ENCODE results near the gene EYA2. TPM values are rescaled to one million over a fixed set of nuclear protein-coding genes. Genes with fewer than 3 reads are reported as not detected.

Gene EYA2
- total RNA-seq, 2 experiments from 2014 or later, result not detected

DNA sequence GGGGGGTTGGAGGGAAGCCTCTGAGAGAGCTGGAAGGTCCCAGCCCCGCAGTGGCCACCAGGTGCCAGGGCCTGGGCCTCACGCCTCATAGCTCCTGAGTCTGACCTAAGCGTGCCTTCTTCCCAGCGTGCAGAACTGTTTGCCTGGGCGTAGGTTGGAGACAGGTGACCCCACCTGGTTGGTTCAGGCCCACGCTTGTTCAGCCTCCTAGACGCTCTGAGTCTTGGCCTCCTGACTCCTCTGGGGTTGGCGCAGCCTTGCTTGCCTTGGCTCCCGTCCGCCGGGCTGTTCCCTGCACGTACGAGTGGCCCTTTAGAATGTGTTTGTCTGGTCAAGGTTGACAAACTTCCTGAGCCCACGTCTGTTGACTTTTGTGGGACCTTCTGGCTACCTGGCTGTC lies 70.8 kb downstream of the EYA2 start:
- Mint-ChIP-seq H3K4me3 (no peak overlapping the region), H3K27ac (no peak overlapping the region), H3K36me3 (no peaks in the 10 kb centered on the region), H3K4me1 (no peaks in the 10 kb centered on the region), H3K27me3 (peaks cover 11% of the 10 kb centered on the region), H3K9me3 (no peaks in the 10 kb centered on the region)
- DNase-seq, result no peak

DNA sequence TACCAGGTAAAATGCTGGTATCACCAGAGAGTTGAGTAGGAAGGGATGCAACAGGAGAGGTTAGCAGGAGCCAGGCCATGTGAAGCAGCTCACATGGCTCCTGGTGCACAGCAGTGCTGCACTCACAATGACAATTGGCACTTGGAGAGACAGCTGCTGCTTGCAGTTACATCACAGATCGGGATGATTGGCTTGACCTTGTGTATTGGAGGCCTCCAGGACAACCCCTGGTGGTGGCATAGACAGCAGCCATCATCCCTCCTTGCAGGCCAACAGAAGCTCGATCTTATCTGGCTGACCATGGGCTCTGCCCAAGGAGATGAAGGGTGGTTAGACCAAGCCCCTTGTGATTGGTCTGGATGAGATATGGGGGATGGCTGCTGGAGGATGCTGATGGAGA lies 73.0 kb downstream of the EYA2 start:
- Mint-ChIP-seq H3K27me3 (peaks cover 27% of the 10 kb centered on the region), H3K4me1 (no peaks in the 10 kb centered on the region), H3K27ac (no peak overlapping the region), H3K36me3 (no peaks in the 10 kb centered on the region), H3K4me3 (no peak overlapping the region), H3K9me3 (no peaks in the 10 kb centered on the region)
- DNase-seq, result no peak

DNA sequence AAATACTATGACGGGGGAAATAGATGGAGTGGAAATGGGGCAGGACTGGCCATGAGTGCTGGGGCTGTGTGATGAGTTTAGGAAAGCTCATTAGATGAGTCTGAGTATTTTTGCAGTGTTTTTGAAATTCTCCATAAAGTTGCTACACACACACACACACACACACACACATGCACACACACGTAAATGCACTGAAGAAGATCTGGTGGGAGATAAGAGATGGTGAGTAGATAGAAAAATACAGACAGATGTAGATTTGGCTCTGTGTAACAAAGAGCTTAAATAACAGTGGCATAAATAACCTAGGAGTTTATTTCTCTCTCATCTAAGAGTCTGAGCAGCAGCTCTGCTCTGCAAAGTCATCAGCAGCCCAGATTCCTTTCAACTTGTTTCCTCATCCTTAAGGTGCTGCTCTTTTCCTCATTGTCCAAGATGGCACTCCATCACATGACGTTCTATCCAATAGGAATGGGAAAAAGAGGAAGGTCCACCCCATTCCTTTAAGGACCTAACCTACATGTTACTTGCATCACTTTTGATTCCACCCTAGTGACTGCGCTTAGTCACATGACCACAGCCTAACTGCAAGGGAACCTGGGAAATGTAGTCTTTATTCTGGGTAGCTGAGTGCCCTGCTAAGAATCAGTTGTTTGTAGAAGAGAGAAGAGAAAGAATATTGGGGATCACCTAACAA lies 76.4 kb downstream of the EYA2 start:
- Mint-ChIP-seq H3K4me1 (no peaks in the 10 kb centered on the region), H3K9me3 (no peaks in the 10 kb centered on the region), H3K36me3 (no peaks in the 10 kb centered on the region), H3K27me3 (peaks cover 31% of the 10 kb centered on the region), H3K27ac (no peak overlapping the region), H3K4me3 (no peak overlapping the region)
- DNase-seq, result no peak

DNA sequence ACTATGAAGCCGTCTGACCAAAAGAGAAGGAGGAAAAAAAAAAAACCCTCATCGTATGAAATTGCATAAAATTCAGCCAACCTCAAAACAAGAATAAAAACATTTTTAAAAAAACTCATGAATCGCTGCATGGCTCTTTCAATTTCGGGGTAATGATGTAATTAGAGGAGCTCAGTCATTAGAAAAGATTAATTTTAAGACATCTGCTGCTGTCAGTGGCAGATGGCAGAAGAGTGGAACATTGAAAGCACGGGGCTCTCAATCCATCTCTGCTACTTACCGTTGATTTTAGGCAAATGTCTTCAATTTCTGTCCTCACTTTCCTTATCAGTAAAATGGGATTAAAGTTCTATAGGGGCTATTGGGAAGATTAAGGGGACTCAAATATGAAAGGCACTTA lies 79.1 kb downstream of the EYA2 start:
- Mint-ChIP-seq H3K4me3 (no peak overlapping the region), H3K36me3 (no peaks in the 10 kb centered on the region), H3K27ac (no peak overlapping the region), H3K27me3 (peaks cover 48% of the 10 kb centered on the region), H3K9me3 (no peaks in the 10 kb centered on the region), H3K4me1 (no peaks in the 10 kb centered on the region)
- no peak for DNase-seq

DNA sequence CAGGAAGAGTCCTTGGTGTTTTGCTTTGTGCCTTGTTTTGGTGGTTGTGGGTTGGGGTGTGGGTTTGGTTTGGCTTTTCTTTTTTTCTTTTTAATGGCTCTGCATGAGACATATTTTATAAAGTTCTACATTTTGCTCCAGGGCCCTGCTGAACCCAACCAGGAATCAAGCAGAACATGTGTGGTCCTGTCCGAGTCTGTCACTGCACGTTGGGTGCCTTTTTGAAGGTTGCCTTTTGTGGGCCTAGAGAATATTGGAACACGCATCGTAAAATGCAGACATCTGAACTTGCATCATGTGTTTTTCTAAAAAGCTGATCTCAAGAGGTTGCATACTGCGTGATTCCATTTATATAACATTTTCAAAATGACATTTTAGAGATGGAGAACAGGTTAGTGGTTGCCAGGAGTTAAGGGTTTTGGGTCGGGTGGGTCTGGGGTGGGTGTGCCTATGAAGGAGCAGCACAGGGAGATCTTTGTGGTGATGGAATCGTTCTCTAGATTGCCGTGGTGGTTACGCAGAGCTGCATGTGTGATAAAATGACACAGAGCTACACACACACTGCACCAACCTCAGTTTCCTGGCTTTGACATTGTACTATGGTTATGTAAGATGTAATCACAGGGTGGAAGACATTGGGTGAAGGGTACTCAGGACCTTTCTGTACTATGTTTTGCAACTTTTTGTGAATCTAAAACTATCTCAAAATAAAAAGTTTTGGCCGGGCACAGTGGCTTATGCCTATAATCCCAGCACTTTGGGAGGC lies 80.2 kb downstream of the EYA2 start:
- no peaks in the 10 kb centered on the region for H3K36me3 Mint-ChIP-seq
- H3K9me3 Mint-ChIP-seq, result no peaks in the 10 kb centered on the region
- H3K4me1 Mint-ChIP-seq, result peaks cover 8% of the 10 kb centered on the region
- no peak overlapping the region for H3K4me3 Mint-ChIP-seq
- H3K27me3 Mint-ChIP-seq, result peaks cover 51% of the 10 kb centered on the region
- DNase-seq, result no peak
- no peak overlapping the region for H3K27ac Mint-ChIP-seq

DNA sequence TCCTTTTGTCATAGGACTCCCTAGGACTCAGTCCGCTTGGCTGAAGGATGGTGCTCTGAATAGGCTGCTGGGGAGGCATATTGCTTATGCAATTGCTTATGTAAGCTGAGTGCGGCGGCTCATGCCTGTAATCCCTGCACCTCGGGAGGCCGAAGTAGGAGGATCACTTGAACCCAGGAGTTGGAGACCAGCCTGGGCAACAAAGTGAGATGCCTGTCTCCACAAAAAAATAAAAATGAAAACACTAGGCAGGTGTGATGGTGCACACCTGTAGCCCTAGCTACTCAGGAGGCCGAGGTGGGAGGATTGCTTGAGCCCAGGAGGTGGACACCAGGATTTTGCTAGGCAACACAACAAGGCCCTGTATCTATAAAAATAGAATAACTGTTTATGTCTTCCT lies 81.3 kb downstream of the EYA2 start:
- H3K9me3 Mint-ChIP-seq, result no peaks in the 10 kb centered on the region
- H3K27me3 Mint-ChIP-seq, result peaks cover 52% of the 10 kb centered on the region
- DNase-seq, result no peak
- H3K27ac Mint-ChIP-seq, result no peak overlapping the region
- H3K4me3 Mint-ChIP-seq, result no peak overlapping the region
- no peaks in the 10 kb centered on the region for H3K36me3 Mint-ChIP-seq
- peaks cover 9% of the 10 kb centered on the region for H3K4me1 Mint-ChIP-seq

DNA sequence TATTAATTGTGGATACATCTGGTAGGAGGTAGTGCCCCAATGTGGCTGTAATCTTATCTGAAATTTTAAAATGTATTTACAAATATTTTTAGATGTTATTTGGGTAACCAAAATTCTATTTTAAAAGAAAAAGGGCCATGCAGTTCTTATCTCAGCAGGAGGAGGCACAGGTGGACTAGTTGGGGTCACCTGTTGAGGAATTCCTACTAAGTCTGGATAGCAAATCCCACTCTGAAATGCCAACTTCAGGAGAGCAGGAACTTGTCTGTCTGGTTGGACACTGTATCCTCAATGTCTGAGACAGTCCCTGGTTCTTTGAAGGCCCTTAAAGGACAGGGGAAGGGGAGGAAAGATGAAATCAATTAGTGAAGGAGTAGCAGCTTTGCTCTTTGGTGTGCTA lies 82.6 kb downstream of the EYA2 start:
- DNase-seq, result no peak
- H3K27me3 Mint-ChIP-seq, result peaks cover 49% of the 10 kb centered on the region
- H3K4me1 Mint-ChIP-seq, result peaks cover 9% of the 10 kb centered on the region
- H3K36me3 Mint-ChIP-seq, result no peaks in the 10 kb centered on the region
- peaks cover under 1% of the 10 kb centered on the region for H3K9me3 Mint-ChIP-seq
- no peak overlapping the region for H3K4me3 Mint-ChIP-seq
- no peak overlapping the region for H3K27ac Mint-ChIP-seq

DNA sequence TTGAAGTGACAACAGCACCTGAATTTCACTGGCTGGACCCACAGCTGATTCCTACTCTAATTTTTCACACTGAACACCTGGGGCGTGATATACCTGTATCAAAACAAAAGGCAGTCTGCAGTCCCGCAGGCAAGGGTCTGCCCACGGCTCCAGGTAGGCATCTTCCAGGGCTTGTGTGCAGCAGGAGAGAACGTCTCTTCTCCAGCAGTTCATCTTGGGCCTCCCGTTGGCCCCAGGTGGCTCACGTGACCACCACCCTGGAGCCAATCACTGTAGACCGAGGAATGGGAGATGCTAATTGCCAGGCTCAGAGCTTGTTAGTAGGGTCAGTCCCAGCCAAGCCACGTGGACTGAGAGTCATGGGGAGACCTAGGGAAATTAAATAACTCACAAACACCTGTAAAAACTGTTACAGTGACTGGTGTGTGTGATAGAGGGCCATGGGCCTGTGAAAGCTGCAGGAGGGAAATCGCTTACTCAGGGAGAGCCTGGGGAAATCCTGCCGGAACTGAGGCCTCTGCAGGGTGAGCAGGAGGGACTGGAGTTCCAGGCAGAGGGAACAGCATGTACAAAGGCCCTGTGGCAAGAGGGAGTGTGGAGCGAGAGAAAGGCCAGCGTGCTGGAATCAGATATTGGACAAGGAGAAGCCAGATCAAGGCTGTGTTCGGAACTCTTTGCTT lies 83.4 kb downstream of the EYA2 start:
- peaks cover 47% of the 10 kb centered on the region for H3K27me3 Mint-ChIP-seq
- peaks cover 9% of the 10 kb centered on the region for H3K4me1 Mint-ChIP-seq
- H3K27ac Mint-ChIP-seq, result no peak overlapping the region
- H3K9me3 Mint-ChIP-seq, result peaks cover 4% of the 10 kb centered on the region
- no peak for DNase-seq
- H3K4me3 Mint-ChIP-seq, result no peak overlapping the region
- H3K36me3 Mint-ChIP-seq, result no peaks in the 10 kb centered on the region

DNA sequence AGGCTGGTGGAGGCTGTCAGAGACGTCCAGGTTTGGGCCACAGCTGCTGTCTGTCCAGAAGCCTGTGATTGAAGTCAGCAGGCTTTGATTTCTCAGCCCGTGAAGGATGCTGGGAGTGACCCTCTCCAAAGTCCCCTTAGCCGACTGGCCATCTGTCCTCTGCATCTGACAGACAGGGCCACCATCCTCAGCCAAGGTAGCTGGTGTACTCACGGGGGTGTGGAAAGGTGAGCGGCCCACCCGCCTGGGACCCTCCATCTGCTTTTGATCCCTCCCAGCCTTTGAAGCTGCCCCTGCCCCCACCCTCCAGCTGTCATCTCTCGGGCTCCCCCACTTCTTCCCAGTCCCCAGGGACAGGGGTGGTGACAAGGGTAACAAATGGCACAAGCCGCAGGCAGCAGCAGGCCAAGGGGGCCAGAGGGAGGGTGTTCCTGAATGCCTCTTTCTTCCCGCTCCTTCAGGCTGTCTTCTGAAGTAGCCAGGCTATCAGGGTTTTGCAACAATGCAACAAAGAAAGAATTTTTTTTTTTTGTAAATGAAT lies 84.4 kb downstream of the EYA2 start:
- H3K36me3 Mint-ChIP-seq, result no peaks in the 10 kb centered on the region
- no peak for DNase-seq
- H3K9me3 Mint-ChIP-seq, result peaks cover 13% of the 10 kb centered on the region
- H3K27ac Mint-ChIP-seq, result no peak overlapping the region
- no peak overlapping the region for H3K4me3 Mint-ChIP-seq
- peaks cover 55% of the 10 kb centered on the region for H3K27me3 Mint-ChIP-seq
- peaks cover 9% of the 10 kb centered on the region for H3K4me1 Mint-ChIP-seq

DNA sequence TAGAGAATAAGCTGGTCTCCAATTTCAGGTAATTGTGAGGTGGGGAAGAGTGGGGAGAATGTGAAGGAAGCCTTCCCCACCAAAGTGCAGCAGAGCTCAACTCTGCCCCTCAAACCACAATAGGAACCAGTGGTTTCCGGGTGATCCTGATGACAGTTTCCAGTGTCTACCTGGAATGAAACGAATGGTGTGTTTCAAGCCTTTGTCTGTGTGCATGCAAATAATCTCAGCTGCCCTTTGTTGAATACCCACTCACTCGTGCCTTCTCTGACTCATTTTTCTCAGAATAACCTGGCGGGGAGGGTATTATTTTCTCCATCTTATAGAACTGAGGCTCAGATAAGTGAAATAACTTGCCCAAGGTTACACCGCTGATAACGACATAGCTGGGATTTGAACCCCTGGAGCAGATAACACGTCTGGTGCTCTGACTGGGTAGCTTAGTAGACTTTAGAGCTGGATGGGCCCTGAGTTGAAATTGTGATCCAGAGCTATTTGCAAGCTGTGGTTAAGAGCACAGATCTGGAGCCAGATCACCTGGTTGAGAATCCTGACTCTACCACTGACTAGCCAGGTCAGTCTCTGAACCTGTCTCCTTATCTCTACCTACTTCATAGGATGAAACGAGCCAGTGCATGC lies 85.1 kb downstream of the EYA2 start:
- peak; percentile 20 for DNase-seq
- Mint-ChIP-seq H3K27me3 (peaks cover 61% of the 10 kb centered on the region), H3K4me3 (no peak overlapping the region)

DNA sequence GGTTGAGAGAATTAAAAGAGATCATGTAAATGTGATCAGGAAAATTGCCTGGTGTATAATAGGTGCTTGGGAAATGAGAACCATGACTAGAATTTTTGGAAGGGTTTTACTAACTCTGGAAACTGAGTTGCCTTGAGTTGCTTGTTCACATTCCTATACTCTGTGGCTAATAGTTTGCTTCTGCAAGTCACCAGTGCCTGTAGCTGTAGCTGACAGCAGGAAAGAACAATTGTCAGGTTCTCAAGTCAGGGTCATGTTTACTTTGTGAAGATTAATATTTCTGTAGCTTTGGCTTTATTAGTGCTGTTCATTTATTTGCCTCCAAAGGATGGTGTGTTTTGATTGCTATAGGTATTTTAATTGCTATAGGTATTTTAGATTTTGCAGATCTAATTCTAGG lies 86.5 kb downstream of the EYA2 start:
- H3K27ac Mint-ChIP-seq, result no peak overlapping the region
- peaks cover 13% of the 10 kb centered on the region for H3K9me3 Mint-ChIP-seq
- DNase-seq, result no peak
- no peak overlapping the region for H3K4me3 Mint-ChIP-seq
- no peaks in the 10 kb centered on the region for H3K36me3 Mint-ChIP-seq
- peaks cover 9% of the 10 kb centered on the region for H3K4me1 Mint-ChIP-seq
- peaks cover 68% of the 10 kb centered on the region for H3K27me3 Mint-ChIP-seq

More for the DNA sequence above, 85.1 kb downstream of the EYA2 start:
- H3K9me3 Mint-ChIP-seq, result peaks cover 13% of the 10 kb centered on the region
- H3K27ac Mint-ChIP-seq, result no peak overlapping the region
- H3K36me3 Mint-ChIP-seq, result no peaks in the 10 kb centered on the region
- H3K4me1 Mint-ChIP-seq, result peaks cover 9% of the 10 kb centered on the region

DNA sequence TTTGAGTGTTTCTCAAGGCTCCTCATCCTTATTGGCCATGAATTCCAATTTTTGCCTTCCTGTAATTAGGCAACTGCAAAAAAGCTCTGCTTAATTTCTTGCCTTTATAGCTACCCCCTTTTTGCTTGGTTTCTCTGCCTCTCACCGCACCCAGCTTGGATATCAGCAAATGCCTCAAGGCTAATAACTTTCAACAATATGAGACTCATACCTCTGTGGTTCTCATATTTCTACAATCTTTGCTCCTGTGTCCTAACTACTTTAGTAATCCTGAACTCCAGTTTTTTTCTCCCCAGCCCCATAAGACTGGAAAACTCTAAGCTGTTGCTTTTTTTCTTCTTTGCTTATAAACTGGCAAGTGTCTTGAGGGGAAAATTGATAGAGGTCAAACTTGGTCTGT lies 88.8 kb downstream of the EYA2 start:
- Mint-ChIP-seq H3K27me3 (peaks cover 58% of the 10 kb centered on the region), H3K27ac (no peak overlapping the region), H3K4me1 (peaks cover 9% of the 10 kb centered on the region), H3K4me3 (no peak overlapping the region), H3K36me3 (no peaks in the 10 kb centered on the region), H3K9me3 (peaks cover 13% of the 10 kb centered on the region)
- no peak for DNase-seq

DNA sequence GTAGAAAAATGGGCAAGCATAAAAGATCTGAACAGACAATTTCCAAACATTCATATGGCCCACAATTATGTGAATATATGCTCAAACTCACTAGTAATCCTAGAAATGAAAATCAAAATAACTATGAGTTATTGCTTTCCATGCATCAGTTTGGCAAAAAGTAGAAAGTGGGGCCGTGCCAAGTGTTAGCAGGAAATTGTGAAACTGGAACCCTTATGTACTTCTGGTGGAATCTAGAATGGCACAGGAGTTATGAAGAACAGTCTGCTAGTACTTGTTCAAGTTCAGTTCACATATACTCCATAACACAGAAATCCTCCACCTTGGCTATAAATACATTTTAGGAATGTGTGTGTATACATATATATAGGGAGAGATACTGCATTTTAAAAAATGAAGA lies 89.8 kb downstream of the EYA2 start:
- peaks cover 6% of the 10 kb centered on the region for H3K4me1 Mint-ChIP-seq
- no peaks in the 10 kb centered on the region for H3K36me3 Mint-ChIP-seq
- peaks cover 55% of the 10 kb centered on the region for H3K27me3 Mint-ChIP-seq
- DNase-seq, result no peak
- H3K9me3 Mint-ChIP-seq, result peaks cover 13% of the 10 kb centered on the region
- no peak overlapping the region for H3K27ac Mint-ChIP-seq
- H3K4me3 Mint-ChIP-seq, result no peak overlapping the region

DNA sequence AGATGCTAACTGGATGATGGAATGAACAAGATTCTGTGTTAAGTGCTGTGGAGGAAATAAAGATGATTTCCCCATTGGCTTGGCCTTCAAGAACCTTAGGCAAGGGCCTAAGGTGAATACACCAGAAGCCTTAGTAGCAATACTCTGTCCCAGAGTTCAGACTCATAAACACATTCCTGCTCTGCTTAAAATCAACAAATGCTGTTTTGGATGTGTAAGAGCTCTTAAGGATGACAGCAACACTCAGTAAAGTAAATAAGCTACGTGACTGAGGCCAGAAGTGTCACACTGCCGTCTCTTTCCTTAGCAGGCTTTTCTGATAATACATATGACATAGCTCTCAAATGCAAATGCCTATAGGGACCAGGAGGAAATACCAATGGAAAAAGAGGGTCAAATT lies 90.6 kb downstream of the EYA2 start:
- no peaks in the 10 kb centered on the region for H3K36me3 Mint-ChIP-seq
- H3K4me1 Mint-ChIP-seq, result peaks cover 4% of the 10 kb centered on the region
- no peak overlapping the region for H3K4me3 Mint-ChIP-seq
- H3K27ac Mint-ChIP-seq, result no peak overlapping the region
- H3K27me3 Mint-ChIP-seq, result peaks cover 50% of the 10 kb centered on the region
- H3K9me3 Mint-ChIP-seq, result peaks cover 13% of the 10 kb centered on the region
- DNase-seq, result no peak

DNA sequence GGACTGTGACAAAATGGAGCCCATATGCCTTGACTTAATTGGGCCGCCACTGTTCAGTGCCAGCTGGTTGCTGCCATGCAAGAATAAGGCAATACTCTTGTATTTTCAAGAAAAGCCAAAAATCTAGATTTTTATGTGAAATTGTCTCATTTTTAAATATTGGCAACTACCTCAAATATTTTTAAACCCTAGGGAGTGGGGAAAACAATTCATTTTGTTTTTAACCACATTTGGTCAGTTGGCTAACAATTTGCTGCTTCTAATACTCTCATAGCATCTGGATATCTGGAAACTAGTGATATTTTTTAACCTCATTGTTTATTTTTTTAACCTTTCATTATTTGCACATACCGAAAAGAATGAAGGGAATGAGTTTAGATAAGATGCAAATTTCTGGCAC lies 91.0 kb downstream of the EYA2 start:
- H3K4me1 Mint-ChIP-seq, result peaks cover 7% of the 10 kb centered on the region
- H3K36me3 Mint-ChIP-seq, result no peaks in the 10 kb centered on the region
- DNase-seq, result no peak
- no peak overlapping the region for H3K27ac Mint-ChIP-seq
- H3K4me3 Mint-ChIP-seq, result no peak overlapping the region
- H3K9me3 Mint-ChIP-seq, result peaks cover 13% of the 10 kb centered on the region
- H3K27me3 Mint-ChIP-seq, result peaks cover 49% of the 10 kb centered on the region
